DMS153 (cell line): ENCODE data around the gene MDFIC2.

Experiments
- DNase-seq: peaks from one replicate; lab custom pipeline; 2025; lab: John Stamatoyannopoulos, UW

MDFIC2 gene

GRCh38 chr3:70180664-70181063, 131.8 kb downstream of the MDFIC2 start:
- no peak for DNase-seq

- DNase-seq, result no peak
Measured at GRCh38 chr3:70179111-70179510, 133.3 kb downstream of the MDFIC2 start.

GRCh38 chr3:70177881-70178645, 134.4 kb downstream of the MDFIC2 start:
- DNase-seq, result no peak

- DNase-seq, result no peak
Measured at GRCh38 chr3:70176224-70176623, 136.2 kb downstream of the MDFIC2 start.

- no peak for DNase-seq
Measured at GRCh38 chr3:70156808-70157207, 155.6 kb downstream of the MDFIC2 start.

- DNase-seq, result no peak
Measured at GRCh38 chr3:70150599-70150998, 161.8 kb downstream of the MDFIC2 start.

GRCh38 chr3:70149714-70150400, 162.6 kb downstream of the MDFIC2 start:
- no peak for DNase-seq
